GM18909 (cell line): ENCODE results near the gene PLAGL1.

Source experiments
- ATAC-seq: cut with Tn5 transposase; IDR thresholded peaks from one replicate; pipeline ENCODE4 v1.9.1; 2021; ENCODE audit warnings: mild to moderate bottlenecking; ENCODE audit not compliant: unreplicated experiment, poor library complexity

The PLAGL1 gene

GRCh38 chr6:143967706-143968376, 40.2 kb downstream of the PLAGL1 start:
- ATAC-seq: no peak

- no peak for ATAC-seq
Observed at GRCh38 chr6:143966312-143966711, 41.7 kb downstream of the PLAGL1 start.

DNA sequence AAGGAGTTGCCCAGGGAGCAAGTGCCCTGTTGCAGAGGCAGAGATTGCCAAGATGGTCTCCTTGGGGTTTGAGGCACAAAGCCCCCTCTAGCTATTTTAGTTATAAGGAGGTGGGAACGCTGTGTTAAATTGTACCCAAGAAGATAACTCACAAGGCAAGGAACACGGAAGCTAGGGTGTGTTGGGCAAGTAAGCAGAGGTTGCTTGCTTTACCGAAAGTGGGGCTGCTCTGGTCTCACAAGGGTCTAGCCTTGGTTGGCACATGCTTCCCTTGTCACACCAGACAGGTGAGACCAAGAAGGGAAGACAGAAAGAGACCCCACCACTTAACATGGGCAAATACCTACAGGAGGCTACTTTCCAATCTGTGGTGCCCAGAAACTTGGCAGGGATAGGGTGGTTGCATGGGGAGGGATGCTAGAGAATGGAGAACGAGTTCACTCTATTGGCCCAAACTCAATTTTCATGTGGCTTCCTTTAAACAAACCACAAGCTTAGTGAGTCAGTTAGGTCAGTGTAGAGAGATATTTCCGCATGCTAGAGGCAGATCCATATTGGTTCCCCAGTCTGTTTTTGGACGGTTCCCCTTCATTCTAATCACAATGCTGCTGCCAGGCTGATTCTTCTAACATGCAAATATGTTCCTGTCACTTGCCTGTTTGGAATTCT, 42.4 kb downstream of the PLAGL1 start:
- ATAC-seq: no peak

GRCh38 chr6:143964674-143965081, 43.4 kb downstream of the PLAGL1 start:
- ATAC-seq: no peak

- no peak for ATAC-seq
Observed at GRCh38 chr6:143963158-143963919, 44.7 kb downstream of the PLAGL1 start.

DNA sequence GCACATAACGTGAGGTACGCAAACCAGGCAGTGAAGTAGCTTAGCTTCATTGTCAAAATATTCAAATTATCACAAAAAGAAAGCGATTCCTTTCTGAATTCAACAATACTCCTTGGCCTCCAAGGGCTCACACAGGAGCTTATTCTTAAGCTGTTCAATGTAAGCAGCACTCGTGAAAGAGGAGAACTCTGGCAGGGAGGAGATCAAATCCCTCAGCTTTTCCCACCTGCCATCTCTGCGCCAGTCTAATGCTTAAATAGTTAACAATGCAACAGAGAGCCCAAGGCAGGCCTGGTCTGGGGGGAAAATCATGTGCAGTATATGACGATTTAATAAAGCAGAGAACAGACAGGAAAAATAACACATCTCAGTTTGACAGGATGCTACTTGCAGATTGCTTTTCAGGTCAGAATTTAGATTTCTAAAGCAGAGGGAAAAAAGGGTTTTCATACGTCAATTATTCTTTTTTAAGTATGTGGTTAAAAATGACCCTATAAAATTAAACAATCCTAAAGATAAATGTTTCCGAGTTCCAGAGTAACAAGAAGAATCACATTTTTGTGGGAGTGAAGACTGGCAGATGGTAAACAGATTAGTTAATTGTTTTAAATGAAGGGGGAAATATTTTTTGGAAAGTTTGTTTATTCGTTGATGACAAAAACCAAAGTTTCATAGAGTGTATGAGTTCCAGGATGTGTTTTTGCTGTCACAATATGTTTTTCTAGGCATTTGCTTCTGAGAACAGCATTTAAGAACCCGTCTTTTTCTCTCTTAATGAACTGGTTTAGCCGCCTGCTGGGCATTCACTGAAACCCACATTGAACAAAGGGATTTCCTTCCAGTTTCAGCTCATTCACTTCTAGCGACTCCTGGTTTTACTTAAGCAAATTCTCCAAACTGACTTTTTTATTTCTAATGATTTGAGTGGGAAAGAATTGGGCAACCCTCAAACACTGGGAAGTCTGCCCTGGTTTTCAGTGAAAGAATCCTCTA, 45.9 kb downstream of the PLAGL1 start:
- ATAC-seq: no peak

DNA sequence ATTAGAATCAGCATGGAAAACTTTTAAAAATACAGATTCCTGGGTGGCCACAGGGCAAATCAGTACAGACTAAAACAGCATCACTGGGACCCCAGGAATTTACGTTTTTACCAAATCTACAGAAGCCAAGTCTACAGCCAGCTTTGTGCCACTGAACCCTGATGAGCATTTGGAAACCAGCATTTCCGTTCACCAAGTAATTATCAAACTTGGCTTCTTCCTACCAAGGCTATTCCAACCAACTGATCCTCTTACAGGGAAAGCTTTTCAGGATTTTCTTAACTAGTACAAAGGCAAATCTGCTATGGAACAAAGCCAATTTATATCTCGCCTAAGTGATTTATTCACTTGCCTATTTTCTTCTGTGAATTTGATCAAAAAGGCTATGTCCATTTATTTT, 47.0 kb downstream of the PLAGL1 start:
- ATAC-seq: no peak

DNA sequence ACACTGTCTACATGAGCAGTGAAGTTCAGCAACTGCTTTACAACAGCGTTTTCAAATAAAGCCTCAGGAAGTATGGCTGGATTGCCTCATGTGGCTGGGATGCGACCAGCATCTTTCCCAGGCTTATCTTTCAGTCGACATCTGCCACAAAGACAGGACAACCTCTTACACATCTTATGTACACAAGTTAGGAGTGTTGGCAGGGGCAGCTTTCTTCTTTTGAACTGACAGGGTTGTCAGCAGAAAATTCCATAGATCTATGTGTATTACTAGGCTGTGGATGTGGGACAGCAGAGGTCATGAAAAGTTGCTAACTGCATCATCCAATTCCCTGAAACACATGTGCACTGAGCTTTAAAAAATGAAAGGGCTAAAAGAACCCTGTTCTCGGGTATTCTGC, 48.1 kb downstream of the PLAGL1 start:
- ATAC-seq: no peak

DNA sequence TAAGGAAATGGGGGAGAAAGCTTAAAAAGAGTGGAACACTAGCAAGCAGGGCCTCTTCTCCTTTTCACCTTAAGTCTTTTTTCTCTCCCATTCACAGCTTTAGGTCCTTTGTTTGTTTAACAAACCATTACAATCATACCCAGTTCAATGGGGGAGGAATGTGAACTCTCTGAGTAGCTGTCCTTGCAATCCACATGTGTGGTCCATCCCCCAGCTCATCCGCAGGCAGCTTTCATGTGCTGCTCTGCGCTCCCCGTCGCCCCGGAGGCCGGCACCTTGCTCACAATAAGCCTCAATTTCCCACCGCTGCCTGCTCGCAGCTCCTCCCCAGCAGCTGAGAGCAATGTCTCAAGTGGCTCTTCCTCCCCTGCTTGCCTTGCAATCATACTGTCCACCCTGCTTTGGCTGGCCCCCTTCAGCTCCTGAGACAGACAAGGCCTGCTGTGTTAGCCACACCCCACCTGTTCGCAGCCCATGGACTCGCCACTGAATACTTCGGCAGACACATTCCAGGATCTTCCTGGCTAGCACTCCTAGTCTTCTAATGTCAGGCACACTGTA, 49.1 kb downstream of the PLAGL1 start:
- ATAC-seq: no peak

DNA sequence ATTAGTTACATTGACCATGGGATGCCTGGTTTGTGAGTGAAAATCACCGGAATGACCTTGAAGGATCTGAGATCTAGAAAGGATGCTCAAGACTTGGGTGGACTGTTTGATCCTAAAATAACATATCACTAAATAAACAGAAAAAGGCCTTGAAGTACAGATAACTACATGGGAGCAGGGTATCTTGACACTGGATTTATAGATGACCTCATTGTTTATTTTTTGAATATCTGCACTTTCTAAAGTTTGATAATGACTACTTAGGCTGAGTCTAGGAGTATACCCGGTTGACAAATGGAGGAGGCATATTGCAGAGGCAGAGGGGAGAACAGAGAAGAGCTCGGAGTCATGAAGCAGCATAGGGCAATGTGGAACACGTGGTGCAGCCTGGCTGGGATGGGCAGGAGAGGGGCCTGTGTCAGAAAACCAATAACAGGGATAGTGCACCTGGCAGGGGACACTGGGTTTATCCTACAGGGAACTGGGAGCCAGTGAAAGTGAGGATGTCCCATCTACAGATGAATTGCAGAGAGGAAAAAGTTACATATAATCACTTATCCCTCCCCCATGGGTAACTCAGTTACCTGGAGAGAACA, 50.3 kb downstream of the PLAGL1 start:
- no peak for ATAC-seq

GRCh38 chr6:143955971-143956370, 52.1 kb downstream of the PLAGL1 start:
- no peak for ATAC-seq

GRCh38 chr6:143953922-143954321, 54.1 kb downstream of the PLAGL1 start:
- no peak for ATAC-seq

DNA sequence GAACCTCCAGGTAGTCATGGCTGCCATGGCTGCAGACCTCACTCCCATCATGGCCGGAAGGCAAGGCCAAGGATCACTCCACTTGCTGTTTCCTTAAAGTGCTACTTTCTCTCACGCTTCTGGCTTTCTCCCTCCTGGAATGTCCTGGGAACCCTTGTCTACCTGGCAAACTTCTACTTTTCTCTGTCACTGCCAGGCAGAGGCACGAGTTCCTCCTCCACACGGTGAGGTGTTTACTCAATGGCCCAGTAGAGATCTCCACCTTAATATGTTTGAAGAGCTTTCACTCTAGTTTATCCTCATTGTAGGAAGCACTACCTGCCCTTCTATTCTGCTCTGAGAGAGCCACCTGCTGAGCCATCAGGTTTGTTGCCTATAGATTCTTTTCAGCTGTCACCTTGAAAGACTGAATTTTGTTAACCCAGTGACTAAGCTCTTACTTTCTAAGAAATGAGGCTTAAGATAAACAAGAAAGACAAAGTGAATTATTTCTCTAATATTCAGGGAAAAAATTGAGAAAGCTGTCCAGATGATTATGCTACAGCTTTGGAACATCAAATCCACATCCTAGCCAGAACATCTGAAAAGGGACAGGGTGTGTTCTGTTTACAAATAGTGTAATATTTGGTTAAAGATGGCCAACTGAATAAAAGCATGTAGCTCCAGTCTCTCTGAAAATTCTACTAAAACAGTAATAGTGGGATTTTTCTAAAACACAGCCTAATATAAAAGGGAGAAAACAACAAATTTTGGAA, 54.9 kb downstream of the PLAGL1 start:
- ATAC-seq: no peak

DNA sequence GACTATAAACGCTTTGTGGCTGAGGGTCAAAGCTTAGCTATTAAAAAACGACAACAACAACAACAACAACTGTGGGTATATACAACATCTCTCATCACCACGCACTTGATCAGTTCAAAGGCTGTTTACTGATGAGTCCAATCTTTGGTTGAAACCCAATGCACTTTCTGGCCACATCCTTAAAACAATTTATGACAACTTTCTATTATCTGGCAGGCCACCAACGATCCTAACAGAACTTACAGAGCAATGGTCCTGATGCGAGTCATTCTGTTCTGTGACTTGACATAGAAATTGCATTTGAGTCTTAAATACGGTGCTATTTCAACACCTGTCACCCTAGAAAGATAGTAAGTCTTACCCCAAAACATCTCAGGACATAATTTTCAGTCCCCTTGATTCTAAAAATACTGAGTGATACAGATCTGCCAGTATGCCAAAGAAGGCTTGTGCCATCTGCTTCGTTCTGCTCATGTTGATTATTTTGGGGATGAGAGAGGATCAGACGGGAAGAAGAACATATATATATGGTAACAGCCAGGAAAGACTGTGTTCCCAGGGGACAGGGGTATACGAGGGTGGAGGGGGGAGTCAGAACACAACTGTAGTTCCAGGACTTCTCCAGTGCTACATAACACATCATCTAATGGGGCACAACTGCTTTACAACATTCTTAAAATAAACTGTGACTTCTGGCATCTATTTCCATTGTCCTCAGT, 55.8 kb downstream of the PLAGL1 start:
- ATAC-seq: no peak

GRCh38 chr6:143950875-143951274, 57.2 kb downstream of the PLAGL1 start:
- ATAC-seq: no peak

GRCh38 chr6:143949962-143950361, 58.1 kb downstream of the PLAGL1 start:
- ATAC-seq: no peak

DNA sequence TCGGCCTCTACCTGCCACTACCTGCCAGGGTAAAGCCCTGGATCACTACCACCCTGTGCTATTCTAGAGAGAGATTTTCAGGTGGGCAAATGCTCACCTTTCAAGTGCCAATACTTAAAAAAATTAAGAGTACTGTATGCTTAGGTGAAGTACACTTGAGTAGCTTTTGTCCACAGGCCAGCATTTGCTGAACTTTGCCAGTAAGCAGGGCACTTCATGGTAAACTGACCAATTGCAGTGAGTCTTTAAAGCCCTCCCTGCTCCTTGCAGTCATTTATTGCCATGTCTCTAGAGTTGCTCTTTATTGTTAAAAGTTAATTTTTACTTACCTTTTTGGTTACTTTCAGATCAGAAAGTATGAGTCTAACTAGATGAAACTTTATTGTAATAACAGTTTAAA, 58.5 kb downstream of the PLAGL1 start:
- no peak for ATAC-seq

GRCh38 chr6:143948208-143948607, 59.9 kb downstream of the PLAGL1 start:
- ATAC-seq: no peak
